Measurements from ENCODE around the gene SALL1.
A peak's percentile ranks its signal among the peaks of the same experiment; 100 is the strongest.

The SALL1 gene

DNA sequence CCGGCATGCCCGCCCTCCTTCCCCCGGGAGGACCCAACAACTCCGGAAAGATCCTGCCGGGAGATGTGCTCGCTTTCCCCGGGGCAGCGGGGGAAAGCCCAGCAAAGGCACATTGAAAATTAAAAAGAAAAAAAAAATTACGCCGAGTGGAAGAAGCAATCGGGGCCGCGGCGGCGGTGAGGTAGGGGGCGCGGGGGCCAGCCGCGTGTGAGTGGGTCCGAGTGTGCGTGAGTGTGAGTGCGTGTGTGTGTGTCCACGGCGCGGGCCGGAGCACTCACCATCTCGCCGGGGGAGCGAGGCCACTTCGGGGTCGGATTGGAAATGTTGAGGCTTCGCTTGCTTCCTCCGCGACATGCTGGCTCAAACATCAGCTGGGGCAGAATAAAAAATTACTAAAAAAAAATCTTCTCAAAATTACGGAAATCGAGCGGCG, at the start of gene SALL1:
Gene SALL1, minus strand, starts transcription at position 383 of the 433 bp plus-strand sequence. Its CDS starts 29 bp downstream, at position 354.
- peak; percentile 44 for DNase-seq

DNA sequence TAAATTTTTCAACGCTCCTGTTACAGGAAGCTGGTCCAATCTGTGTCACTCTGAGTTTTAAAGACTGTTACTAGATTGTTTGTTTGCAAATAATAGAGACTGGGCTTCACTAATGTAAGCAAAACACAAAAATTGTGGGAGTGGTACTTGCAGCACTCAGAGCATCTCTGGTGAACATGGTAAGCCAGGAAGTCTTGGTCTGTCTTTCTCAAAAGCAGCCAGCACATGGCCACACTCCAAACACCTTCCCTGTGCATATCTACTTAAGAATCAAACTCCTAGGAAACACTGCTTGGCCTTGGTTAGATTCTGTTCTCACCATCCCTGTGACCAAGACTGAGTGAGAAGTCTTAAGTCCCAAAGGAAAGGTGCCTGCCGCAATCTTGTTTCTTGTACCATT, 49.7 kb upstream of the SALL1 start:
- DNase-seq = no peak

DNA sequence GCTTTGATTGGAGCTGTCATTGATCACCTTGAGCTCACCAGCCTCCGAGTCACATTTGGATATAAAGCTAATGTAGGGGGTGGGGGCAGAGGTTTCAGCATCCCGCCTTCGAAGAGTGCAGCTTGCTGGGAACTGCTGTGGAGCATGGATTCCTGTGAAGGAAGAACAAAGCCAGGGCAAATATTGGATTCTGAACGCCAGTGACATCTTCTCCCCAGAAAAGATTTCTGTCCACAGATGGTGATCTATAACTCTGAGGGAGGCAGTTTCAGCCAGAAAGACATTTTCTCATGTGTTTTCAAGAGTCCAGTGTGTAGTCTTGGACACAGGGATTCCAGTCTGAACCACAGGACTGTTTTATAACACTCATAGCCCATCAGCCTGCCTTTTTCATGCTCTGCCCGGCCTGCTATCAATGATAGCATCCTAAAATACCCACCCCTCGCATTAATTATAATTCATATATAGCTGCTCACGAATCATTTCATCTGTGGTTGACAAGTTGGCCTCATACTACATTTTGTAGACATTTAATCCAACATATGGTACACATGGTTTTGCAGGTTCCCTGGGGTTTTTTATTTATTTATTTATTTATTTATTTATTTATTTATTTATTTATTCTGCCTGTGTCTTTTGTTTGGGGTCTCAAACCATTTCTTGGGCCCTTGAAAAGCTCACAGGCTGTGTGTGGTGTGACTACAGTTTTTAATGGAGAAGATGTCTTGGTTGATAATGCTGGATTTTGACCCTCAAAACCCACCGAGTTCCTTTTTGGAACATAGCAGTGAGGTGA, 47.1 kb upstream of the SALL1 start:
- no peak for DNase-seq

- no peak for DNase-seq
Measured at GRCh38 chr16:51193879-51194278, 42.8 kb upstream of the SALL1 start.

- DNase-seq = no peak
Measured at GRCh38 chr16:51184702-51185433, 33.8 kb upstream of the SALL1 start.

DNA sequence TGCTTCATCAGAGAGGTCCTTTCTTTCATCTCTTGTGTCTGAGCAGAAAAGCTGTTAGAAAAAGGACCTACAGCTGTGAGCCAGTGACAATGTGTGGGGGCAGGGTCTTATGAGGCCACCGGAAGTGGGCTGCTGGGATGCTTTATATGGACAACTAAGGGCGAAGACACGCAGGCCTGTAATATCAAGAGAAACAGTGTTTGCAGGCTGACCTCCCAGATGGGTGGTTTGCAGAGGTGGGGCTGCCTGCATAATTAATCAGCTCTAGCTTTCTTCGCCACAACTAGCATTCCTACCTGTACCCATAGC, 30.4 kb upstream of the SALL1 start:
- no peak for DNase-seq

- no peak for DNase-seq
Measured at GRCh38 chr16:51180719-51181502, 29.8 kb upstream of the SALL1 start.

- DNase-seq = no peak
Measured at GRCh38 chr16:51175081-51175480, 24.0 kb upstream of the SALL1 start.

DNA sequence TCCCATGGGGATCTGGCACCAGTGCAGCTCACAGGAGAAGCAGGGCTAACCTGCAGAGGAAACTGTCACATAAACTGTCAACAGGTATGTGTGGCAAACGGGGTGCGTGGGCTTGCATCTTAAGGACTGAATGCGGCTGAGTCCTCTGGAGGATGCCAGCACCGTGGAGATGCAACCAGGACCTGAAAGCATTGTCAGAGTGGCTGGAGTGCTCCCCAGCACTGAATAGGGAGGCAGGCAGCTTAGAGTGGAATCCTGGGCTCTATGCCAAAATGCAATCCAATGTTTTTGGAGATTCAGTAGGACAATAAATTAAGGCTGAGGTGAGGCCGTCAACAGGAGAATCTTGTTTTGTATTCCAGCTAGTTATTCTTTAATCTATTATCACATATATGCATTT, 21.3 kb upstream of the SALL1 start:
- peak; percentile 37 for DNase-seq

DNA sequence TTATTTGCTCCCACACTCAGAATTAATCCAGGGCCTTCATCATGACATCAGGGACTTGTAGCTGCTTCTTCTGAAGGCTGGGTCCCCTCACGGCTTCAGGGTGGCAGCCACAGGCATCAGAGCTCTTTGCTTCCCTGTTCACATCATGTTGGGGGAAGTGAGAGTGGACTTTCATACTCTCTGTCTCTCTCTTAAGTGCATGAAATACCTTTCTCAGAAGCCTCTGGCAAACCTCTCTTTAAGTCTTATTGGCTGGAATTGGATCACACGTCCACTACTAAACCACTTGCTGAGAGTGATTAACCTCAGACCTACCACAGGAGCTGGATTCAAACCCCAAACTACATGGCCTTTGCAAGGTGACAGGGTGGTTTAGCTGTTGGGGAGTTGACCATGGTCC, 17.7 kb upstream of the SALL1 start:
- DNase-seq = no peak

DNA sequence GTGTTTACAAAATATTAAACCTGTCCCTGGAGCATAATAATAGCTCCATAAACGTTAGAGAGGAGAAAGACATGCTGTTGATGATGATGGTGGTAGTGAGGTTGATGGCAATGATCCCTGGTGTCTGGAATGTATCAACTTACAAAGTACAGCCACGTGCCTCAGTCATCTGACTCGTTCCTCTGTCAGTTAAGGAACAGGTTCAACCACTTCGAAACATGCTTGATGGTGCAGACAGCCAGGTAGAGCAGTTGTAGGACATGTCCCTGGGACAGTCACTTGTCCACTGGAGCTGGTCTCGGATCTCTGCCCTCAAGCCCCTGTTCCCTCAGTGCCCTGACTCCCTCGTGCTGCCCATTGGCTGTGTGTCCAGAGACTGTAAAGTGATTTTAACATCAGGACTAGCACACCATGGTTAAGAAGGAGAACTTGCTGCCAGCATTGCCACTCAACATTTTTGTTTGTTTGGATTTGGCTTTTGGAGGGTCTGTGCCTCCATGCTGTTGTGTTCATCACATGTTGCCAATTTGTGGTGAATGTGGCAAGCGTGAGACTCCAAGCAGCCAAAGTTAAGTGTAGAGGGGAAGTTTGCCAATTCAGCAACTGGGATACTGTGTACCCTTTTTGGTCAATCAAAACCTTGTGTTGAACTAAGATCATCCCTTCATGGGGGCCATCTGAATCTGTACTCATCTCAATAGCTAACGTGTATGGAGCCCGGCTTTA, 16.3 kb upstream of the SALL1 start:
- DNase-seq = no peak

DNA sequence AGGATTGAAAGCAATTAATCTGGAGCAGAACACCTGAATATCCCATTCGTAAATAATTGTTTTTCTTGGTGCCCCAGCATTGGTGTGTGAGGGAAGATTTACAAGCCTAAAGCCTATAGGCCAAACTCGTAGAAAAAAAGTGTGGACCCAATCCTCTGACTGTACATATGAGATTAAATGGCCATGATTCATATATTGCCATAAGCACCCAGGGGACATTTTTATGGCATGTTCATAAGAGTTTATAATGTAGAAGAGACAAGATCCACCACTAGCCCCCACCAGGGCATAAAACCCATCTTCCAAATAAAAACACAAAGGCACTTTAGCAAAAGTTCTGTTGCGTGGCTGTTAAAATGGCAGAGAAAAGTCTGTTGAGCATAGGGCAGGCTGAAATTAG, 15.5 kb upstream of the SALL1 start:
- no peak for DNase-seq

DNA sequence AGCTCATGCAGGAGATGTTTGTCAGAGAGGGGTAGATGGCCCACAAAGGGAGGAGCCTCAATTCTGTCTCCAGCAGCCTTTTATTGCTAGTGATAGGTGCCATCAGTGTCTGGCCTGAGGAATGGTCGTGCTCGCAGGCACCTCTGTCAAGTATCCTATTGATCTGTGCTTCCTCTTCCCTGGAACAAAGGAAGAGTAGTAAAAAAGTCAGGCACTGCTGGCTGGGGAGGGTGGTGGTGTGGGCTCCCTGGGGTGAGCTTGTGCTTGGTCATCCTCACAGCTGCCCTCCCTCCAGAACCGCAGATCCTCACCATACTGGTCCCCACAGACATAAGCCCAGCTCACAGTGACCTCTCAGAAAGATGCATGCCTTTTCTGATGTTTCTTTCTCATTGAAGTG, 15.0 kb upstream of the SALL1 start:
- DNase-seq = no peak

DNA sequence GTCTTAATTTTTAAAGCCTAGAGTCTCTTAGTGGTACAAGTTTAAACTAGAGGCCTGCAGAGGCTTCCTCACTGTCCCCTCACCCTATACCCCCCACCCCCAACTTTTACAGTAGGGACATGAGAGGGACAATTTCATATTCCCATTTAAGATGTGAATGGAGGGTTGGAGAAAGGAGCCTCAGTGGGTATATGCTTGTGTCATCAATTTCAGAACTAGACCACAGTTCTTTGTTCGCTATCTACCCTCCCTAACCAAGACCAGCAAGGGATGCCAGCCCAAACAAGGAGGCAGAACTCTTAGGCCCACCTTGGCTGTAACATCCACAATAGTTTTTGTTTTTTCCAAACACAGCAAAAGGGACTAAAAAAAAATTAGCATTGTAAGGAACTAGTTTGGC, 14.0 kb upstream of the SALL1 start:
- no peak for DNase-seq

GRCh38 chr16:51164574-51164973, 13.5 kb upstream of the SALL1 start:
- DNase-seq = no peak

DNA sequence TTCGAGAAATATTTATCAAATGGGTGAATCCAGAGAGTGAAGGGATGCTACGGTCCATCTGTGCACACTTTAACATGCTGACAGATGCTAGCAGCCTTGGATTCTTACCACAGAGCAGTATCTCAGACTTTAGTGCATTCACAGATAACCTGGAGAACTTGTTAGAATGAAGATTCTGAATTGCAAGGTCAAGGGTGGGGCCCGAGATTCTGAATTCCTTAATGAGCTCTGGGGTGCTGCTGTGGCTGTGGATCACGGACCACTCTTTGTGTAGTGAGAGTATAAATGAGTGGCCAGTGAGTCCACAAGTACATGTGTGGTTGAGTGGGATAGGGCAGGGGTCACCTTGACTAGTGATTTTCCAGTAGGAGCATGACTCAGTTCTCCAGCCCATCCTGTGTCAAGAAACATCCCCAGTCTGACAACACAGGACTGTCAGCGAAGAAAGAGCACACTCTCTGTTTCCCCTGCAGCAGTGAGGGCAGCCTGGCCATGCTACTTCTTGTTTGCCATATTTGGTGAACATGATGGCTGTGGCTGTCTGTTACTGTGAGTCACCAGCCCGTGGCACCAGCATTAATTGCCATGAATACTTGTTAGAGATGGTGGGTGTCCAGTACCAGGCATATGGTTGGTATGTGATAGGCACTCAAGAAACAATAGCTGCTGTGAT, 13.0 kb upstream of the SALL1 start:
- DNase-seq = no peak

DNA sequence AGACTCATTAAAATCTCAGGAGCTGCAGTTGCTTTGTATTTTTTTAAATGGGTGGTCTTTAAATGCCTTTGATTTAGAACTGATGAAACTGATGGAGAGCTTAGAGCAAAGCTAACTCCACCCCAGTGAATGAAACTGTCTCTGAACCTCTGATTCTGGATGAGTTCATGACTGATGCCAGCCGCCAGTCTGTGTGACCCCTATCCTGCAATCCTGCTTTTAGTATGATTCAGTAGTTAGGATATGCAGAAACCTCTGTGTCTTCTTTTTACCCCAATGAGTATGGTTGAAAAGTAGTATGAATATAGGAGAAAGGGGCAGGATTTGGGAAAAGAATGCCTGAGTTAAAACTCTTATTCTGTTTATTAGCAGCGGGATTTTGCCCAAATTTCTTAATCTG, 12.3 kb upstream of the SALL1 start:
- DNase-seq = no peak

DNA sequence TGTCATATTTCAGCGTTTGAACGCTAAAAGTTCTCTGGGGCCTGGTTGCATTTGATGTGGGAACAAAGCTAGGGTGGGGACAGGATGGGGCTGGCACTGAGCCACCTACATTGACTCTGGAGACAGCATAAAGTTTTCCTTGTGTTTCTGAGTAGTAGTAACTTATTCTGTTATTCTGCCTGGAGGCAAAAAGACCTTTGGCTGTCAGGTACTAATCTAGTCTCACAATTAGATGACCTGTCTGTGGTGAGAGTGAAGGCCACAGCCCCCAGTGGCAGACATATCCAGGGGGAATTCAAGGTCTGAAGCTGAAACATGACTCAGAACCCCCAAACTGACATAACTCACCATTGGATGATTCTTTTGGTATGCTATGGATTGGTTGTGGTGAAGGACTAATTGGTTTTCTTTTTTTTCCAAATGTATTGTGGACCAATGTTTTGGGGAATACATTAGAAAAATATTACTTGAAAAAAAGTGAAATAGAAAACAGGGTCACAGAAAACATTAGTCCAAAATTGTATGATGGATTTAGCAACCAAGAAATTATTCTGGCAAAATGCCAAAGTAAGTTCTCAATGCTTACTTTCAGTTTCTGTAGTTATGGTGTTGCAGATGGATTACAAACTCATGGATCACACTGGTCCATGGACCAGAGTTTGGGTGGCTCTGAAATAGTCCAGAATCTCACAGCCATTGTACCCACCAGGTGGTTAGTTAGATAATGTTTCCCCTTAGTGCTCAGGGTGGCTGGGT, 10.5 kb upstream of the SALL1 start:
- DNase-seq = no peak

GRCh38 chr16:51159865-51160264, 8.8 kb upstream of the SALL1 start:
- DNase-seq = no peak

- no peak for DNase-seq
Measured at GRCh38 chr16:51159296-51159695, 8.2 kb upstream of the SALL1 start.

GRCh38 chr16:51157698-51158097, 6.6 kb upstream of the SALL1 start:
- no peak for DNase-seq

DNA sequence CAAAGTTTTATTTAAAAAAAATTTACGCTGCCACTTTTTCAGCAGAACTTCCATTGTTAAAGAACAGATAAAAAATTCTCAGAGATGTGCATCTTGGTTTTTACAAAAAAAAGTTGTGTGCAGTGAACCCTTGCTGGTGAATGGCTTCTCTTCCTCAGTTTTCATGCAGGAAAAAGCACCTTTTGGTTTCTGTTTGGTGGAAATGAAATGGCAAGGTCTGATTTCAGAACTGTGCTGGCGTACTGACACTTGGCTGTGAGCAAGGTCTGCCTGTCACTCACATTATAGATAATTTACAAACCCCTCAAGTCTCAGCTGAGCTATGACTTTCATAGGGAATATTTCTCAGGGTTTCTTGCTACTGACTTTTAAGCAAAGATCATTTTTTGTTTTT, 5.7 kb upstream of the SALL1 start:
- no peak for DNase-seq
